Cardiac muscle cell (in vitro differentiated cells and primary cell): ENCODE measurements around the gene FAM107B. TPM values are rescaled to one million over a fixed set of nuclear protein-coding genes. Genes with fewer than 3 reads are reported as not detected.
A peak's percentile ranks its signal among the peaks of the same experiment; 100 is the strongest.

Experiments used
- DNase-seq, 2 donors: peaks; one replicate each; pipeline versions ENCODE4 v3.0.0 to v3.0.0-alpha.2; 2010 to 2017; ENCODE audit warnings: low read depth in 1 of 2, low spot score in 1 of 2
- H3K27ac ChIP-seq: fragments of 200-600 bp; sonication (generic); 2 replicates; pipeline ENCODE4 v1.5.1; 2016
- H3K27me3 ChIP-seq: fragments of 200-600 bp; sonication (generic); 2 replicates; pipeline ENCODE4 v1.6.0; 2016; ENCODE audit warnings: control low read depth
- H3K36me3 ChIP-seq: fragments of 200-600 bp; sonication (generic); 2 replicates; pipeline ENCODE4 v1.5.1; 2016; ENCODE audit warnings: control low read depth
- H3K4me1 ChIP-seq: fragments of 200-600 bp; sonication (generic); 2 replicates; pipeline ENCODE4 v1.8.1; 2017; ENCODE audit warnings: low read depth, mild to moderate bottlenecking, mixed run types
- H3K4me3 ChIP-seq: fragments of 200-600 bp; sonication (generic); 2 replicates; pipeline ENCODE4 v1.5.1; 2016; ENCODE audit warnings: mild to moderate bottlenecking
- H3K9me3 ChIP-seq: fragments of 200-600 bp; sonication (generic); 2 replicates; pipeline ENCODE4 v1.5.1; 2017; ENCODE audit warnings: low read depth, mild to moderate bottlenecking, control low read depth
- CTCF ChIP-seq: IDR thresholded peaks from 2 replicates; pipeline ENCODE4 v1.5.1; 2012; ENCODE audit warnings: low read depth, mild to moderate bottlenecking, low read length
- polyA plus RNA-seq: library from polyadenylated mRNA; unstranded; fragments of >200 nt; fragmentation: Nextera tagmentation; extraction: Ambion mirVana; gene quantifications from 2 replicates; pipeline ENCODE4 v1.2.1, GENCODE V29; 2016
- total RNA-seq: library from RNA; depleted of rRNA; stranded (reverse); fragments of >200 nt; gene quantifications from 2 replicates; pipeline ENCODE4 v1.2.3, GENCODE V29; 2016

Gene FAM107B
- total and polyA plus RNA-seq, 2 experiments from 2014 or later, result 6.0 to 9.6 TPM

GRCh38 chr10:14605231-14605925 is 169.3 kb downstream of the FAM107B start:
- no peak for TF ChIP-seq CTCF
- no peaks in the 10 kb centered on the region for H3K9me3 ChIP-seq
- no peaks in the 10 kb centered on the region for H3K36me3 ChIP-seq
- peaks cover 12% of the 10 kb centered on the region for H3K4me1 ChIP-seq
- DNase-seq, result peak in 1 of 2 donors; percentile 51
- H3K27me3 ChIP-seq, result peaks cover 6% of the 10 kb centered on the region
- H3K4me3 ChIP-seq, result no peak overlapping the region
- no peak overlapping the region for H3K27ac ChIP-seq

- no peak for TF ChIP-seq CTCF
- no peak overlapping the region for H3K27ac ChIP-seq
- no peaks in the 10 kb centered on the region for H3K36me3 ChIP-seq
- H3K4me3 ChIP-seq, result peak overlapping the region; percentile 36
- peaks cover 5% of the 10 kb centered on the region for H3K27me3 ChIP-seq
- peak; percentile 90 for DNase-seq
- no peaks in the 10 kb centered on the region for H3K9me3 ChIP-seq
- peaks cover 12% of the 10 kb centered on the region for H3K4me1 ChIP-seq
Observed at GRCh38 chr10:14604181-14605142, 170.2 kb downstream of the FAM107B start.

- TF ChIP-seq CTCF, result no peak
- no peaks in the 10 kb centered on the region for H3K36me3 ChIP-seq
- peak overlapping the region; percentile 36 for H3K4me3 ChIP-seq
- peaks cover 9% of the 10 kb centered on the region for H3K4me1 ChIP-seq
- peak in 1 of 2 donors; percentile 54 for DNase-seq
- no peak overlapping the region for H3K27ac ChIP-seq
- no peaks in the 10 kb centered on the region for H3K9me3 ChIP-seq
- peaks cover 5% of the 10 kb centered on the region for H3K27me3 ChIP-seq
Observed at GRCh38 chr10:14603534-14604102, 171.1 kb downstream of the FAM107B start.

- no peak for TF ChIP-seq CTCF
- H3K27me3 ChIP-seq, result peaks cover 5% of the 10 kb centered on the region
- peaks cover 4% of the 10 kb centered on the region for H3K4me1 ChIP-seq
- H3K36me3 ChIP-seq, result no peaks in the 10 kb centered on the region
- no peak overlapping the region for H3K27ac ChIP-seq
- peak overlapping the region; percentile 36 for H3K4me3 ChIP-seq
- no peak for DNase-seq
- H3K9me3 ChIP-seq, result no peaks in the 10 kb centered on the region
Observed at GRCh38 chr10:14602807-14603533, 171.7 kb downstream of the FAM107B start.
